Cardiac septum (tissue), 1 donor: ENCODE data around the gene DZIP3. TPM values are rescaled to one million over a fixed set of nuclear protein-coding genes. Genes with fewer than 3 reads are reported as not detected.

Source experiments
- DNase-seq: peaks from one replicate; pipeline ENCODE4 v3.0.0-alpha.2; 2020; ENCODE audit warnings: low spot score
- intact Hi-C: fragments of 100-400 bp; cut with DNase I; formaldehyde crosslinking; loops from one replicate; pipeline ENCODE4 v1.14.0; 2022
- long read RNA-seq: library from polyadenylated mRNA; unstranded; transcript quantifications from one replicate; pipeline ENCODE4 v2.0.0, GENCODE V29; 2021
- total RNA-seq: library from RNA; stranded (reverse); fragmentation: NEBNext Ultra II Directional; extraction: Animal tissue kit (Norgen Biotek cat#: 25700); gene quantifications from one replicate; pipeline ENCODE4 v1.2.1, GENCODE V29; 2021
- donor health status: DM: no; HTN: no; CAD: no.

The DZIP3 gene, protein sequence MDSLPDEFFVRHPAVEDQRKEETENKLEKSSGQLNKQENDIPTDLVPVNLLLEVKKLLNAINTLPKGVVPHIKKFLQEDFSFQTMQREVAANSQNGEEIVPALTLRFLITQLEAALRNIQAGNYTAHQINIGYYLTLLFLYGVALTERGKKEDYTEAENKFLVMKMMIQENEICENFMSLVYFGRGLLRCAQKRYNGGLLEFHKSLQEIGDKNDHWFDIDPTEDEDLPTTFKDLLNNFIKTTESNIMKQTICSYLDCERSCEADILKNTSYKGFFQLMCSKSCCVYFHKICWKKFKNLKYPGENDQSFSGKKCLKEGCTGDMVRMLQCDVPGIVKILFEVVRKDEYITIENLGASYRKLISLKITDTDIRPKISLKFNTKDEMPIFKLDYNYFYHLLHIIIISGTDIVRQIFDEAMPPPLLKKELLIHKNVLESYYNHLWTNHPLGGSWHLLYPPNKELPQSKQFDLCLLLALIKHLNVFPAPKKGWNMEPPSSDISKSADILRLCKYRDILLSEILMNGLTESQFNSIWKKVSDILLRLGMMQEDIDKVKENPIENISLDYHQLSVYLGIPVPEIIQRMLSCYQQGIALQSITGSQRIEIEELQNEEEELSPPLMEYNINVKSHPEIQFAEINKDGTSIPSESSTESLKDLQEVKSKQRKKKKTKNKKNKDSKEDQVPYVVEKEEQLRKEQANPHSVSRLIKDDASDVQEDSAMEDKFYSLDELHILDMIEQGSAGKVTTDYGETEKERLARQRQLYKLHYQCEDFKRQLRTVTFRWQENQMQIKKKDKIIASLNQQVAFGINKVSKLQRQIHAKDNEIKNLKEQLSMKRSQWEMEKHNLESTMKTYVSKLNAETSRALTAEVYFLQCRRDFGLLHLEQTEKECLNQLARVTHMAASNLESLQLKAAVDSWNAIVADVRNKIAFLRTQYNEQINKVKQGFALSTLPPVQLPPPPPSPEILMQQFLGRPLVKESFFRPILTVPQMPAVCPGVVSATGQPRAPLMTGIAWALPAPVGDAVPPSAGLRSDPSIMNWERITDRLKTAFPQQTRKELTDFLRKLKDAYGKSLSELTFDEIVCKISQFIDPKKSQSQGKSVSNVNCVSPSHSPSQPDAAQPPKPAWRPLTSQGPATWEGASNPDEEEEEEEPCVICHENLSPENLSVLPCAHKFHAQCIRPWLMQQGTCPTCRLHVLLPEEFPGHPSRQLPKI
- 17.7 TPM for total RNA-seq
- long read RNA-seq, full-length matches to known transcripts, result 3 of 30 reads
- long read RNA-seq, partial matches to known transcripts, result 13 of 30 reads
- long read RNA-seq, other reads (novel, unspliced or antisense), result 14 of 30 reads

DNA sequence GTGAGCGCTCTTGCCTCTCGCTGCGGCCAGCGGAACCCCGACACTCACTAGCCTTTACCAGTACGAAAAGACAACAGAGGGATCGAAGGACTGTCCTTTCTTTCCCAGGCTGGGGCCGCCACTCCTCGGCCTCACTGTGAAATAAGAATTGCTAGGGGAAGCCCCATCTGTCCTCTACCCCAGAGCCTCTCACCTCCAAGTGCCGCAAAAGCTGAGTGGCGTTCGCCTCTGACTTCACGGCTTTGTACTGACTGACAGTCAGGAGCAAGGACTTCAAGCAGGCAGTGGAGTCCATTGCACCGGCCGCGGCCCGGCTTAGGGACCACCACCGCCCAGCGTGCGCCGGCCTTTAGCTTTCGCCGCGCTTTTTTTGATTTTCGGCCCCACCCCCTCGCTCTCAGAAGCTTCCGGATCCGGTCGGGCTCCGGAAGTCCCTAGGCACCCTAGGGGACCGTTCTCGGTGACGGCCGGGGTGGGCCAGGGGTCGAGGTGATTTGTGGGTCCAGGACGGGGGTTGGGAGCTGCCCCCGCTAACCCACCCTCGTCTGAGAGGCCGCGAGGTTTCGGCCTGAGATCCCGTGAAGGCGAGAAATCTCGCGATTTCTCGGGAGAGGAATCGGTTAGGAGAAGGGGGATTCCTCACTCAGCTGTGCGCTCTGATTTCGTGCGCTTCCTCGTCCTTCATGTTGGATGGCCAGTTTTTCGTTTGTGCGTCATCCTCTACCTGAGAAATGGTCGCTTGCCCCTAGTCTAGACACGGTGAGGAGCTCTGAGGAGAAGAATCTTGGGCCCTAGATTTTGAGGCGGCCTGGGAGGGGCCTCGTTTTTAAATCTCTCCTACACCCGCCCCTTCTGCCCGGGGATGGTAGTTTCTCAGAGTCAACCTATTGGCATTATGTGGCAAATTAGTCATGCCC is at the start of gene DZIP3, which contains the start of gene CIP2A:
DZIP3 (plus strand) TSS at position 642 of the 917 bp plus-strand sequence. CDS start 15,685 bp downstream, outside the sequence.
CIP2A (minus strand) TSS at position 358 of the 917 bp plus-strand sequence; CDS start at position 295, 63 bp downstream.
- peak; percentile 91 for DNase-seq
- intact Hi-C loops, result no loop called here

GRCh38 chr3:108546247-108546646 is 43.3 kb upstream of the DZIP3 start:
- intact Hi-C loops, result no loop called here
- DNase-seq, result no peak

GRCh38 chr3:108546692-108547091 is 42.8 kb upstream of the DZIP3 start:
- intact Hi-C loops, result no loop called here
- DNase-seq, result no peak

DNA sequence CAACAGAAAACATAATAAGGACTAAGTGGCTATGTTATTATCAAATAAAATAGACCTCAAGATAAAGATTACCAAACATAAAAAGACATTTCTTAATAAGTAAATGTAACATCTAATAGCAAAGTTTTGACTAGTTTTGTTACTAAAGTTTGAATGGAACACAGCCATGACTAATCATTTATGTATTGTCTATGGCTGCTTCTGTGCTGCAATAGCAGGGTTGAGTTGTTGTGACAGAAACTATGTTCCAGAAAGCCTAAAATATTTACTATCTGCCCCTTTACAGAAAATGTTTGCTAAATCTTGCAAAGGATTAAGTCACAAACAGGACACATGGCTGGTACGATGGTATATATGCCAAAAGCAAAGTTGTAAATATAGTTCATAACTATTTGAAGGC is 41.2 kb upstream of the DZIP3 start:
- no peak for DNase-seq
- intact Hi-C loops, result no loop called here

DNA sequence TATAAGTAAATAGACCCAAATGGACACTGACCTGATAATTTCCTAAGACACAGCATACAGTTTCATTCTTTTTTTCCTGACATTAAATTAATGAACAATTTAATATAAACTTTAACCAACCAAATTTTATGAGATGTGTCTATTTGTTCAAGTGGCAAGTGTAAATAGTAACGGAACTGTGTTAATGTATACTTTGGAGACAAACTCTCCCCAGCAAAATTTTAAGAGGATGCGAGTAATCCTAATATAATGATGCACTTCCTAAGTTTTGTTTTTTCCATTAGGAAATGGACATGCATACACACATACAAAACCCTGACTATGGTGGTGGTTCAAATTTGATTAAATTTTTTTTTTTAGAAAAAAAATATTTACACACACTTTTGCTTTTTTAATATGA is 40.6 kb upstream of the DZIP3 start:
- DNase-seq, result no peak
- intact Hi-C loops, result no loop called here

DNA sequence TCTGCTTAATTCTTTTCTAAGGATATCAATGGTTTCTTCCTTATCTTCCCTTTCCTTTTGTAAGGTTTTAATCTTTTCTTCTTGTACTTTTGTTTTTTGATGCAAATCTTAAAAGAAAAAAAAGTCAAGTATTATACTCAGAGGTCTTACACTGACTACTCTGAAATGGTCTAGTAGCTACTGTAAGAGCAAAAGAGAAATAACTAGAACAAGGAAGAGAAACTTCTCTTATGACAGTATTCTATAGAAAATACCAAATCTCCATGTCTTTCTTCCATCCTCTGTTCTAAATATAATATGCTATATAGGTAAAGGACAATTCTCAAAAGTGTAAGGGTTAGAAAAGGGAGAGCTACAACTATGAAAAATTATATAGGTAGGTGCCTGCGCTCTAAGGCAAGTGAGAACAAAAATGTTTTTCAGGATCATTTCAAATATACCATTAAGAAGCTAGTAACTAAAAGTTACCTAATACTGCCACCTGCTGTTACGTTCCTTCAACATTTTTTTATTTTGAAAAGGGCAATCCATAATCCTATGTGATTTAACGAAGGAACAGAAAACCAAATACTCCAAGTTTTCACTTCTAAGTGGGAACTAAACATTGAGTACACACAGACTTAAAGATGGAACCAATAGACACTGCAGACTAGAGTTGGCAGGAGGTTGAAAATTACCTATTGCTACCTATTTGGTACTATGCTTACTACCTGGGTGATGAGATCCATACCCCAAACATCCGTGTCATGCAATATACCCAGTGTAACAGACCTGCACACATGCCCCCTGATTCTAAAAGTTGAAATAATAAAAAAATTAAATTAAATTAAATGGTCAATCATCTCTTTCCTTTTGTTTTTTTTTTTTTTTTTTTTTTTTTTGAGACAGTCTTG is 37.0 kb upstream of the DZIP3 start:
- no peak for DNase-seq

GRCh38 chr3:108554229-108554628 is 35.3 kb upstream of the DZIP3 start:
- intact Hi-C loops, result no loop called here
- DNase-seq, result no peak

More for the DNA sequence above, 37.0 kb upstream of the DZIP3 start:
- intact Hi-C loops, result loop anchor here (2.0 kb wide), 1 partner anchor 64 kb away; no protein-coding TSS in a partner anchor

GRCh38 chr3:108554913-108555571 is 34.5 kb upstream of the DZIP3 start:
- intact Hi-C loops, result no loop called here
- no peak for DNase-seq

DNA sequence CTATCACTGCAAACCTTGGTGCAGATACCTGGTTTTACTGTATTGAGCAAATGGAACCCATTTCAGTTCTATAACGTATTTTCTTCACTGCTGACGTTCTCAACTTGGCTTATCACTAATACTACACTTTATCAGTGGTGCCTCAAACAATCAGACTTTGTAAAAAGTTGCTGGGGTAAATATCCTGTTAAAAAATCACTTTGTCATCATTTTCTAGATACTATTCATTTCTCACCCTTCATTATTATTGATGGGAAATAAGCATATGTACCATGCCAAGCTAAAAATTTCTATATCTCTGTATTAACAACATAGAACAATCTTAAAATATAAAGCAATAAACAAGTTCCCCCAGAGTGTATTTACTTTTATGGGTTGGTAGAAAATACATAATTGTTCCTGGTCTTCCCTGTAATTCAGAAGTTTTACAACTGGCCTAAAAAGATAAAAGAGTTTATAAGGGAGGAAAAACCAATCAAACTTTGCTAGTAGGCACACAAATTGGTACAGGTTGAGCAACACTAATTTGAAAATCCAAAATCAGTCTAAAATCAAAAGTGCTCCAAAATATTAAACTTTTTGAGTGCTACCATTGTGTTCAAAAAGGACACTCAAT is 33.4 kb upstream of the DZIP3 start:
- intact Hi-C loops, result no loop called here
- no peak for DNase-seq

- no peak for DNase-seq
- intact Hi-C loops, result no loop called here
Observed at GRCh38 chr3:108562565-108562964, 27.0 kb upstream of the DZIP3 start.

- intact Hi-C loops, result no loop called here
Observed at GRCh38 chr3:108564564-108564963, 25.0 kb upstream of the DZIP3 start.

GRCh38 chr3:108565506-108565905 is 24.0 kb upstream of the DZIP3 start:
- no peak for DNase-seq
- intact Hi-C loops, result no loop called here

More at GRCh38 chr3:108564564-108564963, 25.0 kb upstream of the DZIP3 start:
- no peak for DNase-seq

- intact Hi-C loops, result no loop called here
Observed at GRCh38 chr3:108566599-108566998, 22.9 kb upstream of the DZIP3 start.

DNA sequence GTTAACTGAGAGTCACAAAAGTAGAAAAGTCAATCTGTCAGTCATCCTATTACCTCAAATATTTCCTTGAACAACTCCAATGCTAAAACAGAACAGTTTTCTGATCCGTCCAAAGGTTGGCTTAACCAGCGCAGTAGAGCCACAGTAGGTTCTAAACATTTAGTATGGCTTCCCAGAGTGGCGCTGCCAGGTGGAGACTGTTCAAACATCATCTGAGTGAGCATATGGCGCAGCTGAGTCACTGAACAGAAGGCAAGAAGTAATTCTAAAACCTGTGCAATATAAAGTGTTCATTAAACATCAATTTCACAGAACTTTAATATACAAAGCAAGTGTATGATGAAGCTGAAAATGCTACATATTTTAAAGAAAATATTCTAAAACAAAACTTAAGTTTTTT is 20.2 kb upstream of the DZIP3 start:
- DNase-seq, result no peak
- intact Hi-C loops, result no loop called here

More at GRCh38 chr3:108566599-108566998, 22.9 kb upstream of the DZIP3 start:
- no peak for DNase-seq

DNA sequence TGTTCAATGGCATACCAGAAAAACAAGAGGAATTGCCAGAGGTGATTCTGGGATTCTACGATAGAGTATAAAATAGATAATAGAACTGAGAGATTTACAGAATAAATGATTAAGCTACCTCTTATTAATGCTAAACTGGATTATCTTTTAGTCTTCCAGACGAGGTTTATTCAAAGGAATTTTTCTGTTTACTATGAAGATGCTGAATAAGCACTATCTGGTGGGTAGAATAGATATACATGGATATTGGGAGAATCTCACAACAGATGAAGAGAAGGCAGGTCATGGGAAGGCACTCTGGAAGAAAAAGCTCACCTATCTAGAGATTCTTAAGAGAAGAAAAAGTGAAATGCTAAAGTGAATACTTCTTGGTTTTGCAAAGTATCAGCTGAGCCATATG is 11.5 kb upstream of the DZIP3 start:
- intact Hi-C loops, result no loop called here
- no peak for DNase-seq

DNA sequence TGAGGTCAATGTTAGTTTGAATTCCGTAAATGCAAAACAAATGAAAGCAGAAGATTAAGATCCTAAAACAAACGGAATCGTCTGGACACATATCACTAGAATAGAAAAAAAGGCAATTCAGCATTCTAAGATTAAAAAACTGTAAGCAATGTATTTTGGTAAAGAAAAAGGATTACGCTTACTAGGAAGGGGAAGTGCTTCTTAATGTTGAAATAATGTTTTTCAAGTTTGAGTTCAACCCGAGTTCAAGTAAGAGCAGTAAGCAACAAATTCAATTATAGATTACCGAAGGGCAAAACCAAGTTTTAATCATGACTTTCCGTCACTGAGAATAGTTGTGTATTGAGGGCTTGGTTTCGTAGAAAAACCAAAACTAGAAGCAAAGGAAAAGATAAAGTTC is 921 bp upstream of the DZIP3 start:
- DNase-seq, result no peak
- intact Hi-C loops, result no loop called here

DNA sequence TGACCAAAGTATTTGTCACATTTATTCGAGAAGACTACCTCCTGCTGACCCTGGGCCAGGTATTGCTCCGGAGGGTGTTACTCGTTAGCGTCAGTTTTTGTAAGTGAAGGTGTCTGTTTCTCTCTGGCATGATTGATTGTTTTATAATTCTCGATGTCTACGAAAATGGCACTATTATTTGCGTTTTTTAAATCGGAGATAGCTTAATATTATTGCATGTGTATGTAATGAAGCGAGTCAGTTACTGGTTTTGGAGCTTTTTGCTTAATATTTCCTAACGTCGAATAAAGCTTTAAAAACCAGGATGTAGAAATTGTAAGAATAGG is 439 bp downstream of the DZIP3 start:
- intact Hi-C loops, result no loop called here
- DNase-seq, result no peak
